Stimulated activated CD8-positive, alpha-beta memory T cell treated with anti-CD3 and anti-CD28 coated beads, Interleukin-15, amount 100 ng/mL, for 24 hours (primary cell): ENCODE measurements around the gene OSBPL3.

ENCODE experiments used
- DNase-seq: peaks from one replicate; pipeline ENCODE4 v3.0.0-alpha.2; 2020; ENCODE audit warnings: low read depth

Gene OSBPL3

DNA sequence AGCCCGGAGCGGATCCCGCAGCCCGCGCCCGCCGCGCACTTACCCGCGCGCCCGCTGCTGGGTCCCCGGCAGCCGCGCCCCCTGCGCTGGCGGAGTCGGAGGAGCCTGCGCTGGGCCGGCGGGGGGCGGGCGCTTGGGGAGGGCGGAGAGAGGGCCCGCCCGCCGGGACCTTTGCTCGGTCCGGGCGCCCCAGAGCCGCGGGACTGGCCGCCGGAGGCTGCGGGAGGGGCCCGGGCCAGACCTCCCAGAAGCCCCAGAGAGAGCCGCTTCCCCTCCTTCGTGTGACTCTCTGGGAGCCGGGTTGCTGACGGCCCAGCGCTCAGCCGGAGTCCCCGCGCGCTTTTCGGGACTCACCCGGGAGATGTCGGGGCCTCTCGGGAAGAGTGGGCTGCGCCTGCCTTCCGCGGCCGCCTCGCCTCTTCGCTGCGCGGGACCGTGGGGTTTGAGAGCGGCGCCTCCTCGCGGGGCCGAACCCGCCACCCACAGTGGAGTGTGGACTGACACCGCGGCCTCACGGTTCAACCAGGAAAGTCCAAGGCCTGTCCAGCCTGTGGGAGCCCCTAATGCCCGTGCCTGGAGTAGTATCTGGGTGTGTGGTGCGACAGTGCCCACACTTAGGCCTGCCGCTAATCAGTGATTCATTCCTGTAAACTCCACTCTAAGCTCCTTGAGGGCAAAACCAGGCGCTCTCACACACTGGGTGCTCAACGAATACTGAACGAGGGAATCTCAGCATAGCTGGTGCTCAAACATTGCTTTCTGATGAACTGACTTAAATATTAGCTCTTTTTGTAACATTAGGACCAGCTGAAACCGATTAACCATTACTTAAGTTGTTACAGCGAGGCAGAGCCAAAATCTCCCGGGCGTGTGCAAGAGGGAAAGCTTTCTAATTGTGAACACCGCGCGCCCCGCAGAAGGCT, 222.4 kb downstream of the OSBPL3 start, which contains the start of gene GSDME:
Gene GSDME (minus strand): TSS at position 112 of the 923 bp plus-strand sequence. CDS start 7,690 bp downstream, outside the sequence.
- DNase-seq, result peak; percentile 13

DNA sequence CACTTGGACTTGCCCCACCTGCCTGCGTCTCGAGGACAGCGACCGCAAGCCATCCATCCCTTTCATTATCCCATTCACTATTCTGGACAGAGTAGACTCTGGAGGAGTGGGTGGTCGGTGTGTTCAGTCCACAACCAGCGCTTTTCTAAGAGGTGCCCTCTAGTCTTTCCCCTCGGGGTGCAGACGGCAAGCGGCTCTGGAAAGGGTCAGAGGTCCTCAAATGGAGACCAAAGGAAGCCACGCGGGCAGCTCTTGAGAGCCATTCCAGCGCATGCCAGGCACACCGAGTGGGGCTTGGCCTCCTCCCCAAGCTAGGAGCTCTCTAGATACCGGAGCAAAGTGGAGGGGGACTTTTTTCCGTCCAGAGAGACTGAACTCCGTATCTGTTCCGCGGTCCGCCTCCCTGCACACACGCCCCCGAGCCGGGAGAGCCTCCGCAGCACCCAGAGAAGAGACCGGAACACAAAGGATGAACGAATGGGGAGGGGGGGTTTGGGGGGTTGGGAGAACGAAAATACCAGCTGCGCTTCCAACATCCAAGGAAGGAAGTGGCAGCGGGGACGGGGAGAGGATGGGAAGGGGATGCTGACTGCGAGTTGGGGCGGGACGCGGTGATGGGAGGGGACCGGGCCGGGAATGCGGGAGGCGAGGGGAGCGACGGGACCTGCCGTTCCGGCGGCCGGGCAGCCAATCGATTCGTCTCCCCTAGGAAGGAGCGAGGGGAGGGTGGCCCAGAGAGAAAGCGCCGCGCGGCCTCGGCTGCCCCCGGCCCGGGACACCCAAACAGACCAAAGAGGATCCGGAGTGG, 223.2 kb downstream of the OSBPL3 start:
- no peak for DNase-seq

DNA sequence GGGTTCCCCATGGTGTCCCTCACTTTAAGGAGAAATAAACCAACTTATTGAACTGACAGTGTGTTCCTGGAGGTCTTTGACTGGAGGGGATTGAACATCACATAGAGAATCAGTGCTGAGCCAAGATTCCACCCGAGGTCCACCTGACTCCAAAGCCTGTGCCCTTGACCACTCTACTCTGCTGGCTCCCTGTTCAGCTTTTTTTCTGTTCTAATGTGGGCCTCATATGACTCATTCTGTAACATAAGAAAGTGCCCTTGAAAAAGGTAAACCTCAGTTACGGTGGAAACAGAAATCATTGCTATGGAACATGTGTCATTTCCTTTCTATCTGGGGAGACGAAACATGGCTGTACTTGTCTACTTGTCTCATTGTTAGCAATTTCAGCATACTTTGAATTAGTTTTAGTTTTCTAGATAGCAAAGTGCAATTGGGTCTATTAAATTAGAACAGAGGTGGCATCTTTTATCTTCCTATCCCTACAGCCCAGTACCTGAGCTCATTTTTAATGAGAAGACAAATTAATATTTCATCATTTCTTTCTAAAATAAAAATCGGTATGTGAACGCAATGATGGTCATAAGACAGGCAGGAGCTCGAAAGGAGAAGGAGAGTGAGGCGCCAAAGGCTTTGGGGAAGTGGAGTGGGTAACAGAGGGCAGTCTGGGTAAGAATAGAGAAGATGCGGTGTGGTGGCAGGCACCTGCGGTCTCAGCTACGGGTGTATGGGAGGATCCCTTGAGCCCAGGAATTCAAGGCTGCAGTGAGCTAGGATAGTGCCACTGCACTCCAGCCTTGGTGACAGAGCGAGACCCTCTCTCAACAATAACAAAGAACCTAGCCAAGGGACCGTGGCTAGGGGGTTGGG, 224.2 kb downstream of the OSBPL3 start:
- no peak for DNase-seq

DNA sequence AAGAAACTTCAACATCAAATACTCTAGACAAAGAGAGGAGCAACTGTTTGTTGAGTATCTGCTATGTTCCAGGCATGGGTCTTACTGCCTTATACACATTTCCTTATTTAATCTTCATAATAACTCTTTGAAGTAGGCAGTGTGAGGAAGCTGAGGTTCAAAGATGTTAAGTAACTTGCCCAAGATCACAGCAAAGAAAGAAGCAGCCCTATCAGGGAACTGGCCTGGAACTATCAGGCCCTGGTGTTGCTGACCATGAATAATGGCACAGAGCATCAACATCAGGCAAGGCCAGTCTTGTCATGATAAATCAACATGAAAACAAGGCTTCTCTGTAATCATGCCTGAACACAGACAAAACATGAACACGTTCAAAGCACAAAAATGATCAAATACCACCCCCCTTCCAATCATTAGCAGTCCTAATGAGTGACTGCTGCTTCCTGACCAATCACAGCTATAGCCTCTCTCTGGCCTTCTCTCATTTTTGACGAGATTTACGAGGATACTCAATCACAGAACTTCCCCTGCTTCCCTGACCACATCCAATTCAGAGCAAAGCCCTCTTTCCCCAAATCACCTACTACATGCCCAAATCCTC, 225.0 kb downstream of the OSBPL3 start:
- DNase-seq, result no peak

DNA sequence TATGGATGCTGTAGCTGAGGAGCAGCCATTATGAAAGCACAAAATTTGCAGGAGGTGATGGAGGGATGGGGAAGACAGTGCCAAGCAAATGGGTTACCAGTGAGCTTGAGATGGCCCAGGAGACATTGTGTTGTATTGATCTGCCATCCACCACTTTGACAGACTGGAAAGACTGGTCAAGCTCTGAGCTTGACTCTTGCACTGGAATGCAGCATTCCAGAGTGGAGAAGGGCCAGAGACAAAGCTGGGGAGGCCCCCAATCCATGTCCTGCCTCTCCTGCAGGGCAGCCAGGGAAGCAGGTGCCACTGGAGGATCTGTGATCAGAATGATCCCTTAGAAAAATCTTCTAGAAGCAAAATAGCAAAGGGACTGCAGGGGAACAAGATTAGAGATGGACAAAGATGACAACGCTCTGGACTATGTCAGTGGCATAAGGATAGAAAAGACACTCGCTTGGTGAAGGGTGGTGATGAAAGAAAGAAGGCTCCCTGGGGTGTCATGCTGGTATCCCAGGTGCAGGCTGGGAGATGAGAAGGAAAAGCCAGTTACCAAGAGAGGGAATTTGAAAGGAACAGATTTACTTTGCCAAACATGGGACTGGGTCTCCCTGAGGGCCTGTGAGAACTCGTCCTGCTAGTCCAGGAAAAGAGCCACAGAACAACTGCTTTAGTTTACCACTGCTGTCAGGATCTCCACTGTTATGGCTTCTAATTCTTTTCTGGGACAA, 227.7 kb downstream of the OSBPL3 start:
- no peak for DNase-seq

DNA sequence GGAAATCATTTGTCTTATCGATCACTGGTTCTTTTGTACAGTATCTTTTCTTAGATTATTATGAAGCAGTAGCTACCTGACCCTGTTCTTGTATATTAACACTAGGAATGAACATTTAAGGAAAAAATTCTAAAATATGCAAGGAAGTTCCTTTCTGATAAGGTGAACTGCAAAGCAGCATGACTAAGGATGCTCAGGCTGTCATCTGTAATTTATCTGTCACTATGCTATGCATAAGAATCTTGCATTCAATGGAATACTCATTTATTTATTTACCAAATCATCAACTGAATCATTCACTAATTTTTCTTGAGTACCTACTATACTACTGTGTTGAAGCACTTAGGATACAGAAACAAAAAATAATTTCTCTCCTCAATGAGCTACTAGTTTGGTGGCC, 228.5 kb downstream of the OSBPL3 start:
- no peak for DNase-seq

DNA sequence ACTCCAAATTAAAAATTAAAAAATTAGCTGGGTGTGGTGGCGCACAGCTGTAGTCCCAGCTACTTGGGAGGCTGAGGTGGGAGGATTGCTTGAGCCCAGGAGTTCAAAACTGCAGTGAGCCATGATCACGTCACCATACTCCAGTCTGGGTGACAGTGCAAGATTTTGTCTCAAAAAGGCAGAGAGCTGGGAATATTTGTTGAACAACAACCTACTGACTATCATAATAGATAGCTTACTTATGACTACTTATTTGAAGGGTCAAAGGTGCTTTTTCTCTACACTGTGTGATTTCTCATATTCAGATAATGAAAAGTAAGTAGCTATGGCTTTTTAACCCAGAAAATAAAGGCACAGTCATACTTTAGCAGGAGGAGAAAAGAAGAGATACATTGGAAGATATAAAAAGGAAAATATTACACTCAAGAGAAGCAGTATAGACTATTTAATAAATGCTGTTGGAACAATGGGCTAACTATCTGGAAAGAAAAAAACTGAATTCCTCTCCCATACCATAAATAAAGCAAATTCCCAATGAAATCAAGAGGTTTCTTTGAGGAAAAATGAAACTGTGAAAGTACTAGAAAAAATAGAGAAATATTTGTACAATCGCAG, 229.4 kb downstream of the OSBPL3 start:
- no peak for DNase-seq

DNA sequence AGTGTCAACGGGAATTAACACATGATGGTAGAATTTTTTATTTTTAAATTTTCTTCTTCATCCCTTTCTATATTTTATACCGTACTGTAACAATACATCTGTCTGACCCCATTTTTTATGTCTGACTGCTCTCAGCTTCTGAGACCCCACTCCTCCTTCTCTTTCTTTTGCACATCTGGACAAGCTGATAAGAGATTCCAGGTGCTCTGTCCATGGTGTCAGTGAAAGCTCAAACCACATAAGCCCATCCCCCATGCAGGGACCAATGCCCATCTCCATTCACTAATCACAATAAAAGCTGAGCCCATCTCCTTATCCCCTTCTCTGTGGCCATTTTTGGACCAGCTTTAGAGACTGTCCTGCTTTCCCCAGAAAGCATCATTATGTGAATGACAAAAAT, 231.5 kb downstream of the OSBPL3 start:
- DNase-seq, result no peak
